K562 treated with DMSO at 1 percent for 24 hours (cell line): ENCODE measurements around the gene ENO1. TPM values are rescaled to one million over a fixed set of nuclear protein-coding genes. Genes with fewer than 3 reads are reported as not detected.

Experiments used
- total RNA-seq: library from RNA; unstranded; fragments of 300-600 nt; gene quantifications from 2 replicates; pipeline ENCODE4 v1.2.3, GENCODE V29; 2022; ENCODE audit warnings: low read depth; ENCODE audit not compliant: insufficient read depth

The ENO1 gene
- 2,289 and 2,328 TPM in 2 replicates for total RNA-seq

GRCh38 chr1:8878448-8878697 lies at the start of gene ENO1:
Gene ENO1, minus strand, starts transcription at chr1:8878686. Its CDS starts 3,778 bp downstream, at chr1:8874908.

GRCh38 chr1:8817412-8818324 lies 60.8 kb downstream of the ENO1 start, which contains the start of gene RERE:
Gene RERE, minus strand, starts transcription at chr1:8817640.

Other genes with a start within 250 kb of the ENO1 start
- 25.9 and 29.2 TPM in 2 replicates for gene RERE, start 61.0 kb downstream of the ENO1 start, total RNA-seq
- gene CA6, start 67.2 kb upstream of the ENO1 start, total RNA-seq: not detected in 2 replicates
- gene SLC2A7, start 147.7 kb upstream of the ENO1 start, total RNA-seq: not detected in 2 replicates
- not detected in 2 replicates for gene SLC2A5, start 190.9 kb upstream of the ENO1 start, total RNA-seq